Muscle of leg (tissue), 11 donors: Measurements from ENCODE around the gene PCDH1. TPM values are rescaled to one million over a fixed set of nuclear protein-coding genes. Genes with fewer than 3 reads are reported as not detected.
A peak's percentile ranks its signal among the peaks of the same experiment; 100 is the strongest.

Experiments used
- DNase-seq: peaks from one replicate; pipeline ENCODE4 v3.0.0; 2013
- H3K27ac ChIP-seq: one replicate; pipeline ENCODE4 v1.5.1; 2013; ENCODE audit warnings: mild to moderate bottlenecking, low read length, control low read depth
- H3K27me3 ChIP-seq: one replicate; pipeline ENCODE4 v1.6.1; 2013; ENCODE audit warnings: low read length; ENCODE audit not compliant: control insufficient read depth, insufficient read depth
- H3K36me3 ChIP-seq: one replicate; pipeline ENCODE4 v1.6.1; 2013; ENCODE audit warnings: low read length; ENCODE audit not compliant: control insufficient read depth, insufficient read depth
- H3K4me1 ChIP-seq: one replicate; pipeline ENCODE4 v1.6.1; 2013; ENCODE audit warnings: low read length; ENCODE audit not compliant: control insufficient read depth, insufficient read depth
- H3K4me3 ChIP-seq: one replicate; pipeline ENCODE4 v1.5.1; 2013; ENCODE audit warnings: low read length, control low read depth
- H3K9me3 ChIP-seq: replicated peaks from 2 replicates; pipeline ENCODE4 v1.6.1; 2013; ENCODE audit warnings: low read depth, low read length; ENCODE audit not compliant: control insufficient read depth
- WGBS: methylation state at CpG from one replicate; pipeline ENCODE4 v1.1.5; 2013; ENCODE audit warnings: missing lambda C conversion rate; ENCODE audit not compliant: insufficient coverage; 5-methylcytosine and 5-hydroxymethylcytosine counted together
- polyA plus RNA-seq, 8 donors: library from polyadenylated mRNA; unstranded; fragments of 120-200 nt; gene quantifications; one replicate each; pipeline versions ENCODE4 v1.2.1 to v1.2.3, GENCODE V29; 2013; ENCODE audit warnings: inconsistent platforms in 1 of 8, low replicate concordance in 1 of 8; ENCODE audit not compliant: insufficient read length in 8 of 8, insufficient read depth in 1 of 8
- total RNA-seq: library from RNA; stranded (reverse); fragments of 120-200 nt; gene quantifications from one replicate; pipeline ENCODE4 v1.2.4, GENCODE V29; 2013

The PCDH1 gene
- total and polyA plus RNA-seq, 9 donors: 13.9 to 24.7 (median 18.1) TPM

- DNase-seq: no peak
- Histone ChIP-seq H3K4me1 (peaks cover 47% of the 10 kb centered on the region), H3K27ac (peak overlapping the region; percentile 54), H3K36me3 (no peaks in the 10 kb centered on the region), H3K27me3 (peaks cover 31% of the 10 kb centered on the region), H3K9me3 (no peaks in the 10 kb centered on the region), H3K4me3 (no peak overlapping the region)
- WGBS: 41% methylated on average over 5 of the region's 11 CpGs
Measured at GRCh38 chr5:141838326-141839014, 39.7 kb downstream of the PCDH1 start.

DNA sequence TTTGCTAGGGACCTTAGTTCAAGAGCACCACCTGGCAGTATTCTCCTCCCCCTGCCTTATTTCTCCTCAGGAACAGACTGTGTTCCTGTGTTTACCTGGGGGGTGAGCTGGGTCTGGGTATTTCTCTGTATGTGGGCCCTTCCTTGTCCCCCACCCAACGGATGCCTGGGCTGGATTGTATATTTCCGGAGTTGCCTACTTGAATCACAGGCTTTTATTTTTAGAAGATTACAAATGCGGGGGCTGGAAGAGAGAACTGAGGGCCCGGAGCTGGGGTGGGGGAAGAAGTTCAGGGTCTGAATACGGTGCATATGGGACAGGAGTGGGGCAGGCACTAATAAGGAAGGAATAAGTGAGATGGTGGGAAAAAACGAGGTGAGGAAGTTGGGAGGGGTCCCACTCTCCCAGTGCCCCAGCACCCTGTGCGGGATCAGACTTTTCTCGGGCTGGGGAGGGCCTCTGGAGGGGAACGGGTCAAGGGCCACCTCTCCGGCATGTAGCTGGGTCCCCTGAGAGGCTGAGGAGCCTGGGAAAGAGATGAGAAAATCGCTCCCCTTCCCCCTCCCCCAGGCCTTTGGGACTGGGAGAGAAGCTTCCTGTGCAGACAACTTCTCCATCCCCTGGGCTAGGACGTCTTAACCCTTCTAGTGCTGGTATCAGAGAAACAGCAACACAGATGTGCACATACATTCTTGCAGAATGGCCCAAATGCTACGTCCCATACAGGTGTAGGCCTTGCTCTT is 42.1 kb downstream of the PCDH1 start:
- Histone ChIP-seq H3K27ac (peak overlapping the region; percentile 81), H3K9me3 (no peaks in the 10 kb centered on the region), H3K27me3 (peaks cover 24% of the 10 kb centered on the region), H3K4me1 (peaks cover 34% of the 10 kb centered on the region), H3K36me3 (no peaks in the 10 kb centered on the region), H3K4me3 (no peak overlapping the region)
- DNase-seq: peak; percentile 69
- 18% methylated on average over 7 of the region's 13 CpGs for WGBS

- no peak for DNase-seq
- H3K27ac ChIP-seq: peak overlapping the region; percentile 38
- no peaks in the 10 kb centered on the region for H3K9me3 ChIP-seq
- H3K4me3 ChIP-seq: no peak overlapping the region
- no peaks in the 10 kb centered on the region for H3K36me3 ChIP-seq
- H3K27me3 ChIP-seq: peaks cover 21% of the 10 kb centered on the region
- no CpG with 5 or more reads among the region's 2 CpGs for WGBS
- H3K4me1 ChIP-seq: peaks cover 34% of the 10 kb centered on the region
Measured at GRCh38 chr5:141834331-141834730, 43.9 kb downstream of the PCDH1 start.

DNA sequence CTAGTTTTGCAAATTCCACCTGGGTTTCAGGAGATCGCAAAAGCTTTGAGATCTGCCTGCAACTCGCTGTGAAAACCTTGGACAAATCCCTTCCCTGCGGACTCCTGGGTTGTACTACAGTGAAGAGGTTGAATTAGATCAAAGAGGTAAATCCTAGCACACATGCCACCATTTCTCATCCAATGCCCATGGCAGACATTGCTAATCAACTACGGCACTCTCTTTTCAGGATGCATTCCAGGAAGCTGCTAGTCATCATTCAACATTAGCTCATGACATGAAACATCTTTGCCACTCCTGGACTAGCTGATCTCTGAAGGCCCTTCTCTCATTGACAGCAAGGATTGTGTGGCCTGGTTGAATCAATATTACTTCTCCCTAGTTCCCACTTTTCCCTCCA is 46.1 kb downstream of the PCDH1 start:
- no peak overlapping the region for H3K4me3 ChIP-seq
- DNase-seq: no peak
- peaks cover 26% of the 10 kb centered on the region for H3K4me1 ChIP-seq
- H3K9me3 ChIP-seq: no peaks in the 10 kb centered on the region
- H3K36me3 ChIP-seq: no peaks in the 10 kb centered on the region
- H3K27me3 ChIP-seq: peaks cover 13% of the 10 kb centered on the region
- H3K27ac ChIP-seq: no peak overlapping the region
- WGBS: 86% methylated on average over 1 of the region's 4 CpGs

DNA sequence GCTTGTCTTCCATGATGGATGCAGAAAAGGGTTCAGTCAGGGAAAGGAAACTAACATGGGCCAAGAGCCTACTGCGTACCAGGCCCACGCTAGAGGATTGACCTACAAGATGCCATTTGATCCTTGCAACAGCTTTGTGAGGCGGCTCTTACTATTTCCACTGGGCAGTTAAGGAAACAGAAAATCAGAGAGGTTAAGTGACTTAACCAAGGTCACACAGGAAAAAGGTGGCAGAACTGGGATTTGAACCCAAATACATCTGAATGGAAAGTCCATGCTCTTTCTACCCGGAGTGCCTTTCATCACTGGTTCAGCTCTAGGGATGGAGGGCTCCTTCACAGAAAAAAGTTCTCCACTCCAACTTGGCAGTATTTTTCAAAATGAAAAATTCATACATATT is 50.0 kb downstream of the PCDH1 start:
- H3K27me3 ChIP-seq: peaks cover 13% of the 10 kb centered on the region
- no peak overlapping the region for H3K4me3 ChIP-seq
- 85% methylated on average over 4 of the region's 4 CpGs for WGBS
- H3K4me1 ChIP-seq: peaks cover 4% of the 10 kb centered on the region
- DNase-seq: no peak
- H3K9me3 ChIP-seq: no peaks in the 10 kb centered on the region
- no peak overlapping the region for H3K27ac ChIP-seq
- H3K36me3 ChIP-seq: no peaks in the 10 kb centered on the region

- H3K9me3 ChIP-seq: no peaks in the 10 kb centered on the region
- DNase-seq: peak; percentile 46
- H3K27me3 ChIP-seq: peaks cover 9% of the 10 kb centered on the region
- 44% methylated on average over 3 of the region's 4 CpGs for WGBS
- H3K36me3 ChIP-seq: no peaks in the 10 kb centered on the region
- peaks cover 10% of the 10 kb centered on the region for H3K4me1 ChIP-seq
- no peak overlapping the region for H3K4me3 ChIP-seq
- H3K27ac ChIP-seq: no peak overlapping the region
Measured at GRCh38 chr5:141826674-141827073, 51.5 kb downstream of the PCDH1 start.

DNA sequence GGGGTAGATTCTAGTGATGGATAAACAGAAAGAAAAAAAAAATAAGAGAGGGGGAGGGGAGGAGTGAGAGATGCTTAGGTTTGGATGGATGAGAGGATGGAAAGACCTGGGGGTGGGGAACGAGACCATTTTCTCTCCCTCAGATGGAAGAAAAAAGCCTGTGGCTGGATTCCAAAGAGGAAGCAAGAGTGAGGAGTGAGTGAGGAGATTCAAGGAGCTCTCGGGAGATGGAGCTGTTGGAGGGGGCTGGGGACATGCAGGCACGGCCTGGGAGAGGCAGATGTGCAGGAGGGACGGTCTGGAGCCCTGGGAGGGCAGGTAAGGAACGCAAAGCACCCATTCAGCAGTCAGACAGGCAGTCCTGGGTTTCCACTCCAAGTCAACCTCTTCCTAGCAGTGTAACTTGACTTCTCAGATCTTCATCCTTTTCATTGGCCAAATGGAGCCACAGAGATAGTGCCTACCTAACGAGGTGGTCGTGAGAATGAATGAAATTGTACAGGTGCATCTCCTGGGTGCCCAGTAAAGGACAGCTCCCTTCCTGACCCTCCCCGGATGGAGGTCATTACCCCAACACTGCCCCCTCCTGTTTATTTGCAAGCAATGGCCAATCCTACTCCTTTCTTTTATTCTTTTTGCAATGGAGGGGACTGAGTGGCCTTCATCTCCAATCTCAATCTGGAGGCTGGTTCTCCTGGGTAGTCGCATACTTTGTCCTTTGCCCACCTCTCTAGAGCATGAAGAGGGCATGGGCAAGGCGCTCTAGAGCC is 52.2 kb downstream of the PCDH1 start:
- no peaks in the 10 kb centered on the region for H3K9me3 ChIP-seq
- peaks cover 11% of the 10 kb centered on the region for H3K4me1 ChIP-seq
- H3K36me3 ChIP-seq: no peaks in the 10 kb centered on the region
- H3K27ac ChIP-seq: no peak overlapping the region
- WGBS: 18% methylated on average over 7 of the region's 10 CpGs
- peaks cover 9% of the 10 kb centered on the region for H3K27me3 ChIP-seq
- no peak overlapping the region for H3K4me3 ChIP-seq
- DNase-seq: no peak

DNA sequence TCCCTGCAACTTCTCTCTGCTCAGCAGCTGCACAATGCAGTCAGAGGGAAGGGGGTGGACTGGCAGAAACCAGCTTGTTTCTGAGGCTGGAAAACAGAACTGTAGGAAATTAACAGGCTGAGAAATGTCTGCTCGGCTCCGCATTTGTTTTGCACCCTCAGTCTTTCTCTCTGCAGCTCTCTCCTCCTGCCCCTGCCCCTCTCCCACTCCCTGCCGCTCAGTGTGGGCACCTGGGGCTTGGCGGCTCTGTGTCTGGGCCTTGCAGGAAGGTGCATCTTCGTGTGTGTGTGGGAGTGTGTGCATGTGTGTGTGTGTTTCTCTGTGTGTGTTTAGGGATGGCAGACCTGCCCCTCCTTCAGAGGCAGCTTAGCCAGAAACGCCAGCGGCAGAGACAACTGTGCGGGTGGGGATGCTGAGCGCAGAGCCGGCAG is 53.0 kb downstream of the PCDH1 start:
- no peak overlapping the region for H3K27ac ChIP-seq
- 10% methylated on average over 4 of the region's 10 CpGs for WGBS
- peaks cover 11% of the 10 kb centered on the region for H3K4me1 ChIP-seq

GRCh38 chr5:141824717-141825116 is 53.5 kb downstream of the PCDH1 start:
- DNase-seq: no peak
- no peak overlapping the region for H3K4me3 ChIP-seq
- H3K9me3 ChIP-seq: no peaks in the 10 kb centered on the region
- H3K27me3 ChIP-seq: peaks cover 9% of the 10 kb centered on the region
- peaks cover 11% of the 10 kb centered on the region for H3K4me1 ChIP-seq
- no peaks in the 10 kb centered on the region for H3K36me3 ChIP-seq
- no peak overlapping the region for H3K27ac ChIP-seq
- WGBS: 28% methylated on average over 2 of the region's 3 CpGs

More for the DNA sequence above, 53.0 kb downstream of the PCDH1 start:
- Histone ChIP-seq H3K9me3 (no peaks in the 10 kb centered on the region), H3K27me3 (peaks cover 9% of the 10 kb centered on the region), H3K4me3 (no peak overlapping the region), H3K36me3 (no peaks in the 10 kb centered on the region)
- no peak for DNase-seq

GRCh38 chr5:141823056-141823455 is 55.2 kb downstream of the PCDH1 start:
- DNase-seq: no peak
- no peaks in the 10 kb centered on the region for H3K36me3 ChIP-seq
- peaks cover 9% of the 10 kb centered on the region for H3K27me3 ChIP-seq
- no peaks in the 10 kb centered on the region for H3K9me3 ChIP-seq
- no peak overlapping the region for H3K27ac ChIP-seq
- WGBS: 75% methylated on average over 2 of the region's 3 CpGs
- no peak overlapping the region for H3K4me3 ChIP-seq
- peaks cover 11% of the 10 kb centered on the region for H3K4me1 ChIP-seq
